Activated T-helper 1 cell treated with anti-CD3 and anti-CD28 coated beads, Interleukin-2, amount 50 U/mL, for 16 hours (primary cell): ENCODE measurements around the gene SDC1.

ENCODE experiments used
- DNase-seq, 2 donors: peaks; one replicate each; pipeline ENCODE4 v3.0.0-alpha.2; 2020; ENCODE audit warnings: low read depth in 1 of 2, low spot score in 1 of 2

Gene SDC1

GRCh38 chr2:20173064-20173463, 51.9 kb downstream of the SDC1 start:
- DNase-seq, result no peak

- DNase-seq, result no peak
Measured at GRCh38 chr2:20172273-20173055, 52.5 kb downstream of the SDC1 start.

GRCh38 chr2:20171445-20171977, 53.4 kb downstream of the SDC1 start:
- DNase-seq, result no peak

- no peak for DNase-seq
Measured at GRCh38 chr2:20170704-20171250, 54.2 kb downstream of the SDC1 start.

- no peak for DNase-seq
Measured at GRCh38 chr2:20169796-20170703, 54.9 kb downstream of the SDC1 start.

- no peak for DNase-seq
Measured at GRCh38 chr2:20168727-20169696, 55.9 kb downstream of the SDC1 start.

- DNase-seq, result no peak
Measured at GRCh38 chr2:20168048-20168726, 56.7 kb downstream of the SDC1 start.

GRCh38 chr2:20167356-20167755, 57.6 kb downstream of the SDC1 start:
- no peak for DNase-seq

GRCh38 chr2:20165677-20166509, 59.0 kb downstream of the SDC1 start:
- no peak for DNase-seq

- no peak for DNase-seq
Measured at GRCh38 chr2:20164734-20165478, 60.0 kb downstream of the SDC1 start.

- no peak for DNase-seq
Measured at GRCh38 chr2:20164061-20164733, 60.7 kb downstream of the SDC1 start.

GRCh38 chr2:20159411-20160070, 65.4 kb downstream of the SDC1 start:
- no peak for DNase-seq

- no peak for DNase-seq
Measured at GRCh38 chr2:20157193-20157891, 67.6 kb downstream of the SDC1 start.

GRCh38 chr2:20156836-20157192, 68.1 kb downstream of the SDC1 start:
- no peak for DNase-seq

- DNase-seq, result no peak
Measured at GRCh38 chr2:20156076-20156759, 68.7 kb downstream of the SDC1 start.
